Heart right ventricle (tissue), 16 donors: ENCODE data around the gene CLIC6. TPM values are rescaled to one million over a fixed set of nuclear protein-coding genes. Genes with fewer than 3 reads are reported as not detected.
"Not testable (repeated sequence)": the region's sequence is repeated elsewhere in the genome, so short reads cannot be mapped to it uniquely, and the experiment has no call there.

Source experiments
- ATAC-seq, 8 donors: fragments of 200-7000 bp; cut with Tn5 transposase; one replicate each; pipeline ENCODE4 v1.9.1; 2020; ENCODE audit warnings: mild to moderate bottlenecking in 8 of 8, moderate library complexity in 8 of 8, moderate number of reproducible peaks in 1 of 8
- DNase-seq, 2 donors: peaks; one replicate each; pipeline ENCODE4 v3.0.0-alpha.2; 2020
- H3K27ac ChIP-seq, 10 donors: fragments of 200-600 bp; sonication (generic) in 2 of 10; one replicate each; pipeline versions ENCODE4 v1.5.0 to v1.8.0; 2020 to 2022; ENCODE audit warnings: mild to moderate bottlenecking in 3 of 10
- H3K27me3 ChIP-seq, 7 donors: fragments of 200-600 bp; one replicate each; pipeline ENCODE4 v1.8.0; 2021 to 2022; ENCODE audit warnings: mild to moderate bottlenecking in 2 of 7
- H3K36me3 ChIP-seq, 9 donors: fragments of 200-600 bp; sonication (generic) in 1 of 9; one replicate each; pipeline versions ENCODE4 v1.5.0 to v1.8.0; 2020 to 2022; ENCODE audit warnings: mild to moderate bottlenecking in 2 of 9
- H3K4me1 ChIP-seq, 9 donors: fragments of 200-600 bp; sonication (generic) in 1 of 9; one replicate each; pipeline versions ENCODE4 v1.5.0 to v1.8.0; 2020 to 2022; ENCODE audit warnings: mild to moderate bottlenecking in 4 of 9
- H3K4me3 ChIP-seq, 10 donors: fragments of 200-600 bp; sonication (generic) in 2 of 10; one replicate each; pipeline versions ENCODE4 v1.5.0 to v1.8.0; 2020 to 2022; ENCODE audit warnings: mild to moderate bottlenecking in 7 of 10, moderate library complexity in 2 of 10
- H3K9me3 ChIP-seq, 11 donors: fragments of 200-600 bp in 10 of 11; sonication (generic) in 2 of 11; one replicate each; pipeline versions ENCODE4 v1.5.0 to v1.8.0; 2013 to 2022; ENCODE audit warnings: mild to moderate bottlenecking in 2 of 11, control low read depth in 1 of 11, moderate library complexity in 1 of 11
- CTCF ChIP-seq, 9 donors: fragments of 200-600 bp; sonication (generic) in 2 of 9; IDR thresholded peaks; one replicate each; pipeline versions ENCODE4 v1.5.0 to v1.8.0; 2021 to 2022; ENCODE audit warnings: antibody characterized with exemption in 9 of 9, mild to moderate bottlenecking in 5 of 9, moderate library complexity in 1 of 9
- WGBS, 2 donors: extraction: QIAGEN DNeasy Blood & Tissue Kit; methylation state at CpG; one replicate each; pipeline ENCODE4 v1.1.7; 2013; ENCODE audit warnings: inconsistent platforms in 1 of 2; 5-methylcytosine and 5-hydroxymethylcytosine counted together
- intact Hi-C, 10 donors: fragments of 100-400 bp; cut with DNase I; formaldehyde crosslinking; loops; one replicate each; pipeline versions ENCODE4 v1.11.1 to v1.14.2; 2022
- polyA plus RNA-seq, 2 donors: library from polyadenylated mRNA; stranded (reverse); fragments of 200-250 nt; gene quantifications; one replicate each; pipeline ENCODE4 v1.2.3, GENCODE V29; 2013
- total RNA-seq, 10 donors: library from RNA; stranded (reverse); fragmentation: NEBNext Ultra II Directional in 3 of 10; extraction: Animal tissue kit (Norgen Biotek cat#: 25700) in 3 of 10; gene quantifications; one replicate each; pipeline versions ENCODE4 v1.2.1 to v1.2.4, GENCODE V29; 2021 to 2023
- donor health status: Arrhythmogenic right ventricular cardiomyopathy.
- donor health status: ischemic (EF 13 %, LVEDD 7.1; RV severe dilation, severe dysfunction).
- donor health status: healthy with polysubstance abuse.
- donor health status: DM: no; HTN: yes; CAD: no.
- donor health status: DM: no; HTN: no; CAD: no.
- donor health status: ischemic (EF 25% LVEDD 6.9; RV normal size, moderate dysfunction).
- donor health status: ischemic (EF 25% LVEDD 5.7; RV mildly dilated, moderate dysfunction).
- donor health status: healthy.
- donor health status: DM: yes; HTN: yes; CAD: no.
- donor health status: Ischemic cardiomyopathy.
- donor health status: ischemic (EF 35%, LVEDD 5.7; RV mildly dilated, moderate dysfunction).
- donor health status: nonischemic (EF 11% LVEDD 7.7; RV severe dilation, severe dysfunction).
- donor health status: DM: yes; HTN: yes; CAD: no.
- donor health status: PGD.
- donor health status: ischemic (EF 29% LVEDD 5.4; RV normal size, mild dysfunction).
- donor health status: nonischemic (EF 23%, LVEDD 6.1; RV moderate dilation, normal function).

Gene CLIC6
- total and polyA plus RNA-seq, 12 donors, result 0.21 to 8.1 (median 2.4) TPM

GRCh38 chr21:34669149-34669879 lies 520 bp downstream of the CLIC6 start:
- Histone ChIP-seq H3K9me3 (no peaks in the 10 kb centered on the region), H3K36me3 (no peaks in the 10 kb centered on the region), H3K4me1 (peaks cover 5 to 19% (median 12%) of the 10 kb centered on the region in 9 donors), H3K27me3 (peaks cover 17 to 70% (median 61%) of the 10 kb centered on the region in 7 donors), H3K4me3 (peak overlapping the region; percentile 32 to 53 (median 44)), H3K27ac (no peak overlapping the region)
- DNase-seq (no peak), ATAC-seq (peak in 5 of 8 donors; percentile 14 to 70 (median 36))
- 1% methylated on average over 70 to 74 of the region's 74 CpGs for WGBS, 2 donors
- intact Hi-C loops, result no loop called here
- TF ChIP-seq CTCF (IDR thresholded peaks at IDR 0.05), result no peak

DNA sequence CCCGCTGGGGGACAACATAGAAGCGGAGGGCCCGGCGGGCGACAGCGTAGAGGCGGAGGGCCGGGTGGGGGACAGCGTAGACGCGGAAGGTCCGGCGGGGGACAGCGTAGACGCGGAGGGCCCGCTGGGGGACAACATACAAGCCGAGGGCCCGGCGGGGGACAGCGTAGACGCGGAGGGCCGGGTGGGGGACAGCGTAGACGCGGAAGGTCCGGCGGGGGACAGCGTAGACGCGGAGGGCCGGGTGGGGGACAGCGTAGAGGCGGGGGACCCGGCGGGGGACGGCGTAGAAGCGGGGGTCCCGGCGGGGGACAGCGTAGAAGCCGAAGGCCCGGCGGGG lies 1.1 kb downstream of the CLIC6 start:
- WGBS, 2 donors, result 2 to 3% methylated on average over 43 to 46 of the region's 46 CpGs
- intact Hi-C loops, DNase-seq, H3K27ac ChIP-seq, H3K36me3 ChIP-seq, H3K9me3 ChIP-seq: not testable (repeated sequence)
- ATAC-seq, result peak in 1 of 8 donors; percentile 64
- peak overlapping the region; percentile 32 to 53 (median 44) for H3K4me3 ChIP-seq
- H3K27me3 ChIP-seq, result peaks cover 17 to 75% (median 66%) of the 10 kb centered on the region in 7 donors
- H3K4me1 ChIP-seq, result peaks cover 5 to 19% (median 12%) of the 10 kb centered on the region in 9 donors

DNA sequence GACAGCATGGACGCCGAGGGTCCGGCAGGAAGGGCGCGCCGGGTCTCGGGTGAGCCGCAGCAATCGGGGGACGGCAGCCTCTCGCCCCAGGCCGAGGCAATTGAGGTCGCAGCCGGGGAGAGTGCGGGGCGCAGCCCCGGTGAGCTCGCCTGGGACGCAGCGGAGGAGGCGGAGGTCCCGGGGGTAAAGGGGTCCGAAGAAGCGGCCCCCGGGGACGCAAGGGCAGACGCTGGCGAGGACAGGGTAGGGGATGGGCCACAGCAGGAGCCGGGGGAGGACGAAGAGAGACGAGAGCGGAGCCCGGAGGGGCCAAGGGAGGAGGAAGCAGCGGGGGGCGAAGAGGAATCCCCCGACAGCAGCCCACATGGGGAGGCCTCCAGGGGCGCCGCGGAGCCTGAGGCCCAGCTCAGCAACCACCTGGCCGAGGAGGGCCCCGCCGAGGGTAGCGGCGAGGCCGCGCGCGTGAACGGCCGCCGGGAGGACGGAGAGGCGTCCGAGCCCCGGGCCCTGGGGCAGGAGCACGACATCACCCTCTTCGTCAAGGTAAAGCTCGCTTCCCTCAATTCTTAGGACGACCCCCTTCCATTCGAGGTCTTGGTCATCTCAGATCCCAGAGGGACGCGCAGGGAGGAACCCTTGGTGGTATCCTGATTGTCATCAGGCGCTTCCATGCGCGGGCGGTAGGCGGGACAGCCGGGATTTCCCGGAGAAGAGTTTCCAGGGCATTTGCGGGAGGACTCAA lies 1.6 kb downstream of the CLIC6 start:
- no peaks in the 10 kb centered on the region for H3K36me3 ChIP-seq
- H3K4me1 ChIP-seq, result peaks cover 5 to 19% (median 12%) of the 10 kb centered on the region in 9 donors
- WGBS, 2 donors, result 1% methylated on average over 66 to 70 of the region's 70 CpGs
- peak overlapping the region; percentile 32 to 53 (median 44) for H3K4me3 ChIP-seq
- no peaks in the 10 kb centered on the region for H3K9me3 ChIP-seq
- H3K27ac ChIP-seq, result no peak overlapping the region
- peaks cover 17 to 79% (median 71%) of the 10 kb centered on the region in 7 donors for H3K27me3 ChIP-seq
- peak in 3 of 8 donors; percentile 16 to 51 (median 34) for ATAC-seq
- TF ChIP-seq CTCF (IDR thresholded peaks at IDR 0.05), result no peak
- DNase-seq, result no peak
- intact Hi-C loops, result no loop called here

- WGBS, 2 donors, result 17 to 20% methylated on average over 8 of the region's 8 CpGs
- H3K4me1 ChIP-seq, result peaks cover 5 to 19% (median 12%) of the 10 kb centered on the region in 9 donors
- DNase-seq (no peak), ATAC-seq (no peak)
- peaks cover 17 to 85% (median 77%) of the 10 kb centered on the region in 7 donors for H3K27me3 ChIP-seq
- no peak overlapping the region for H3K27ac ChIP-seq
- H3K9me3 ChIP-seq, result no peaks in the 10 kb centered on the region
- intact Hi-C loops, result no loop called here
- H3K36me3 ChIP-seq, result no peaks in the 10 kb centered on the region
- peak overlapping the region in 7 of 10 donors; percentile 32 to 53 (median 49) for H3K4me3 ChIP-seq
- no peak for TF ChIP-seq CTCF (IDR thresholded peaks at IDR 0.05)
Observed at GRCh38 chr21:34670962-34671348, 2.2 kb downstream of the CLIC6 start.
